Right atrium auricular region (tissue), 2 donors: ENCODE results near the gene ANKRD23. TPM values are rescaled to one million over a fixed set of nuclear protein-coding genes. Genes with fewer than 3 reads are reported as not detected.

ENCODE experiments used
- DNase-seq: peaks from one replicate; pipeline ENCODE4 v3.0.0-alpha.2; 2019; ENCODE audit warnings: low spot score
- H3K27ac ChIP-seq, 2 donors: fragments of 200-600 bp; sonication (generic); 1 replicate in 1 of 2; 2 replicates in 1 of 2; pipeline ENCODE4 v1.5.1; 2016 to 2019
- H3K27me3 ChIP-seq, 2 donors: fragments of 200-600 bp; sonication (generic); one replicate each; pipeline versions ENCODE4 v1.5.1 to v1.6.0; 2017 to 2019
- H3K36me3 ChIP-seq: fragments of 200-600 bp; sonication (generic); one replicate; pipeline ENCODE4 v1.5.1; 2016
- H3K4me1 ChIP-seq, 2 donors: fragments of 200-600 bp; sonication (generic); one replicate each; pipeline versions ENCODE4 v1.5.1 to v1.6.0; 2017 to 2019
- H3K4me3 ChIP-seq, 2 donors: fragments of 200-600 bp; sonication (generic); 1 replicate in 1 of 2; 2 replicates in 1 of 2; pipeline ENCODE4 v1.5.1; 2017 to 2019; ENCODE audit warnings: mild to moderate bottlenecking in 1 of 2, moderate library complexity in 1 of 2
- H3K9me3 ChIP-seq, 2 donors: fragments of 200-600 bp; sonication (generic); one replicate each; pipeline ENCODE4 v1.5.1; 2019
- total RNA-seq, 2 donors: library from RNA; depleted of rRNA; stranded (reverse); fragments of >200 nt; gene quantifications; one replicate each; pipeline ENCODE4 v1.1.0, GENCODE V29; 2016
- TF ChIP-seq, protein P1 (sequence below), 2 donors: fragments of 200-600 bp; sonication (generic); IDR thresholded peaks; one replicate each; pipeline ENCODE4 v1.5.1; 2019; ENCODE audit warnings: antibody characterized with exemption in 2 of 2

The ANKRD23 gene
- total RNA-seq, 2 donors from 2014 or later: 9.3 to 23.0 TPM

DNA sequence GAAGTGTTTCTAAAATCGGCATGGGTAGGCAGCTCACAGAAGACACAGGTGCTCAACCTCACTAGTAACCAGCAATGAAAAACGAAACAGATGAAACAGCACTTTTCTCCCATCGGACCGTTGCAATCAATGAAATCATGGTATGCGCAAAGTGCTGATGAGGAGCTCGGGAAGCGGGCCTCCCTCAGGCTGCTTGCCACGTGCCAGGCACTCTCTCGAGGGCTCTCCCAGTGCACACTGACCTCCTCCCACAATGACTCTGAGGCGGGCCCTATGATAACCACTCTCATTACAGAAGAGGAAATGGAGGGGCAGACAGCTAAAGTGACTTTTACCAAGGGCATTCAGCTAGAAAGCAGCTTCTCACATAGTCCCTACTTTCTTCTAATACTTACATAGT lies 3.8 kb upstream of the ANKRD23 start:
- no peaks in the 10 kb centered on the region for H3K27me3 ChIP-seq
- H3K4me1 ChIP-seq: peaks cover 0 to 22% of the 10 kb centered on the region in 2 donors
- H3K9me3 ChIP-seq: no peaks in the 10 kb centered on the region
- H3K27ac ChIP-seq: no peak overlapping the region
- TF ChIP-seq, protein P1, sequence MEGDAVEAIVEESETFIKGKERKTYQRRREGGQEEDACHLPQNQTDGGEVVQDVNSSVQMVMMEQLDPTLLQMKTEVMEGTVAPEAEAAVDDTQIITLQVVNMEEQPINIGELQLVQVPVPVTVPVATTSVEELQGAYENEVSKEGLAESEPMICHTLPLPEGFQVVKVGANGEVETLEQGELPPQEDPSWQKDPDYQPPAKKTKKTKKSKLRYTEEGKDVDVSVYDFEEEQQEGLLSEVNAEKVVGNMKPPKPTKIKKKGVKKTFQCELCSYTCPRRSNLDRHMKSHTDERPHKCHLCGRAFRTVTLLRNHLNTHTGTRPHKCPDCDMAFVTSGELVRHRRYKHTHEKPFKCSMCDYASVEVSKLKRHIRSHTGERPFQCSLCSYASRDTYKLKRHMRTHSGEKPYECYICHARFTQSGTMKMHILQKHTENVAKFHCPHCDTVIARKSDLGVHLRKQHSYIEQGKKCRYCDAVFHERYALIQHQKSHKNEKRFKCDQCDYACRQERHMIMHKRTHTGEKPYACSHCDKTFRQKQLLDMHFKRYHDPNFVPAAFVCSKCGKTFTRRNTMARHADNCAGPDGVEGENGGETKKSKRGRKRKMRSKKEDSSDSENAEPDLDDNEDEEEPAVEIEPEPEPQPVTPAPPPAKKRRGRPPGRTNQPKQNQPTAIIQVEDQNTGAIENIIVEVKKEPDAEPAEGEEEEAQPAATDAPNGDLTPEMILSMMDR (IDR thresholded peaks at IDR 0.05): no peak
- peaks cover 23% of the 10 kb centered on the region for H3K36me3 ChIP-seq
- no peak overlapping the region for H3K4me3 ChIP-seq
- DNase-seq: no peak

DNA sequence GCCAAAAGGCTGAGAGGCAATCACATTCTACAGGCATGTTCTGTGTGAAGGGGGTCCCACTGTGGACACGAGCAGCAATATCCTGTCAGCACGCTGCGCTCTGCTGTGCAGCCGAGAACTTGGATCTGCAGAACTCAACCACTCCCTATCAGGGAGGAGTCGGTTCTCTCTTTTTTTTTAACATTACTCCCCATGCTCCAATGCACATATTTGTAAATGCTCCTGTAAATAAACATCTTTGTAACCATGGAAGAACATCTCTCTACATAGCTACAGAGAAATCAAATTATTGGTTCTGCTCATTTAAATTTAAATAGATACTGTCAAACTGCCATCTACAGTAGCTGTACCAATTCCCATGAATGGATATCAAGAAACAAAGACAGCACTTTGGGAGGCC lies 3.0 kb upstream of the ANKRD23 start:
- Histone ChIP-seq H3K4me3 (no peak overlapping the region), H3K4me1 (peaks cover 0 to 28% of the 10 kb centered on the region in 2 donors), H3K27ac (no peak overlapping the region), H3K27me3 (no peaks in the 10 kb centered on the region), H3K9me3 (no peaks in the 10 kb centered on the region), H3K36me3 (peaks cover 21% of the 10 kb centered on the region)
- TF ChIP-seq, protein P1 (IDR thresholded peaks at IDR 0.05): no peak
- DNase-seq: no peak

DNA sequence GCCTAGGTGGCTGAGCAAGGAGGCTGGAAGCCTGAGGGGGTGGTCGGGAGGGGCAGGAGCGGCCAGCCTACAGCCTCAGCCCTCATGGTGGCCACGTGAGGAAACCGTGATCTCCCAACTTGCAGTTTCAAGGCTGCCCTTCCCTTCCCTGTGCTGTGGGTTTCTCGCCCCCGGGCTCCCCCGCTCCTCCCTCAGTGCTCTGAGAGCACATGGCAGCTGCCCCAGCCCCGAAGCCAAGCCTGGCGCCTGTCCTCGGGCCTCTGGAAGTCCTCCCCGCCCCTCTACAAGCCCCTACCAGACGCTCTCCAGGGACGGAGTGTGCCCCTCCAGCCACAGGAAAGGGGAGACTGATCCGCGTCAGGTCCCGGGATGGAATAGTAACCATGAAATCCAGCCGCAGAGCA lies 586 bp upstream of the ANKRD23 start:
- TF ChIP-seq, protein P1 (IDR thresholded peaks at IDR 0.05): no peak
- DNase-seq: no peak
- H3K36me3 ChIP-seq: peaks cover 18% of the 10 kb centered on the region
- H3K27me3 ChIP-seq: no peaks in the 10 kb centered on the region
- no peak overlapping the region for H3K4me3 ChIP-seq
- H3K9me3 ChIP-seq: no peaks in the 10 kb centered on the region
- H3K27ac ChIP-seq: peak overlapping the region; percentile 85 to 92
- H3K4me1 ChIP-seq: peaks cover 0 to 39% of the 10 kb centered on the region in 2 donors

DNA sequence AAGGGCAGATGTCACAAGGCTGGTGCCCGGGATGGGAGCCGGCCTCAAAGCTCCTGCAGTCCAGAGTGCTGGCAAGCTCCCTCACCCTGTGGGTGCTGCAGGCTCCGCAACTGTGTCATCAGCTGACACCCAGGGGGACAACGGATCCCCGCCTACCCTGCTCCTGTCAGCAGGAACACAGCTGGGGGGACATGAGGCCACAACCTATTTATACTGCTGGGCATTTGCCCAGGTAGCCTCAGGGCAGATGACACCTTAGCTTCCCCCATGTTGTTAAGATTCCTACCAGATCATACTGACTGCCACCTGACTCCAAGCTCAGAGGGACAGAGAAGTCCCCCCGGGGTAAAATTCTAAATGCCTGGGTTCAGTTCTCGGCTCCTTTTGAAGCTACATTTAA lies 1.2 kb downstream of the ANKRD23 start:
- DNase-seq: peak; percentile 75
- TF ChIP-seq, protein P1 (IDR thresholded peaks at IDR 0.05): no peak
- Histone ChIP-seq H3K27ac (peak overlapping the region; percentile 85 to 92), H3K27me3 (no peaks in the 10 kb centered on the region), H3K36me3 (peaks cover 24% of the 10 kb centered on the region), H3K9me3 (no peaks in the 10 kb centered on the region), H3K4me3 (peak overlapping the region in 1 of 2 donors; percentile 25), H3K4me1 (peaks cover 0 to 45% of the 10 kb centered on the region in 2 donors)

DNA sequence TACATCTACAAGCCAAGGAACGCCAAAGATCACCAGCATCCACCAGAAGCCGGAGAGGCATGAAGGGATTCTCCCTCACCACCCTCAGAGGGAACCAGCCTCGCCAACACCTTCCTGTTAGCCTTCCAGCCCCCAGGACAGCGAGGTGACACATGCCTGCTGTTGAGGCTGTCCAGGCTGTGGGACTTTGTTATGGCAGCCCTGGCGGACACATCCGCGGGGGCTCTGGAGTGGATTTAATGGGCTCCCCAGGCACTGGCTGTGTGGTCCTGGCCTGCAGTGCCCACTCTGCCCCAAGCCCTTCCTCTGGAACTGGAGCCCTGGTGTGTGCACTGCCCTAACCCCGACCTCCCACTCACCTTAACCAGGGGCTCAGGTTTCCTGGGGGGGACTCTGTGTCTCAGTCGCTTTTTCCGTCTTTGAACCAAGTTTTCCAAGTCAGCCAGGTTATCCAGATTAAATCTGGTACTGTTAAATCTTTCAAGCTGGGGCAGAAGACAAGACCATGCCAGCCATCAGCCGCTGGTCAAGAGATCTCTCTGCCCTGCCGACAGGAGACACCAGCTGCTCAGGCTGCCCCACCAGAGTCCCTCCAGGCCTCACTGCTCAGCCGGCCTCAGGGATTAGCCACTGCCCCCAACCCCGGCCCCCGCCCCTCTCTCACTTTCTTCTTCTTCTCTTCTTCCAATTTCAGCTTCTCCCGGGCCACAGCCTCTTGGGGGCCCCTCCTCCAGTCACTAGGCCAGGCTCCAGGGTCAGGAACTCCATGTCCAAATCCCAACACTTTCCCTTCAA lies 1.9 kb downstream of the ANKRD23 start:
- no peak for DNase-seq
- TF ChIP-seq, protein P1 (IDR thresholded peaks at IDR 0.05): no peak
- H3K4me1 ChIP-seq: peaks cover 0 to 45% of the 10 kb centered on the region in 2 donors
- H3K9me3 ChIP-seq: no peaks in the 10 kb centered on the region
- no peaks in the 10 kb centered on the region for H3K27me3 ChIP-seq
- H3K27ac ChIP-seq: peak overlapping the region; percentile 85 to 92
- H3K4me3 ChIP-seq: peak overlapping the region; percentile 14 to 25
- peaks cover 21% of the 10 kb centered on the region for H3K36me3 ChIP-seq
